K562 (cell line): ENCODE results near the gene CLIC3. TPM values are rescaled to one million over a fixed set of nuclear protein-coding genes. Genes with fewer than 3 reads are reported as not detected.

Experiments
- ATAC-seq: fragments of 200-7000 bp; cut with Tn5 transposase; 3 replicates; pipeline ENCODE4 v1.9.1; 2020; ENCODE audit warnings: moderate library complexity
- BruUV-seq: library from RNA; stranded (reverse); fragments of 400-500 nt; replicated peaks from 2 replicates; lab custom pipeline; 2021; lab: Mats Ljungman, UMichigan
- CTCF ChIA-PET: fragments of 300-600 bp; formaldehyde crosslinking; extraction: SDS; loops from one replicate; lab custom pipeline; 2021; ENCODE audit warnings: low intra/inter-chr PET ratio; lab: Yijun Ruan, JAX
- POLR2A ChIA-PET: fragments of 300-600, 350-650 bp; sonication (Branson Sonifier 250); formaldehyde crosslinking; extraction: SDS; loops from one replicate; lab custom pipeline; 2021; ENCODE audit warnings: antibody characterized with exemption, inconsistent platforms; lab: Yijun Ruan, JAX
- DNase-seq, 4 experiments: peaks; one replicate each; pipeline versions ENCODE4 v3.0.0 to v3.0.0-alpha.2; 2011 to 2018; ENCODE audit warnings: low spot score in 3 of 4, mixed read lengths in 3 of 4; ENCODE audit errors: extremely low read depth in 1 of 4
- FAIRE-seq: peaks from 2 replicates; lab custom pipeline; 2011; peaks lifted over from hg19 to GRCh38; lab: Jason Lieb, UNC
- H2AFZ ChIP-seq: 2 replicates; pipeline ENCODE4 v1.6.0; 2011; ENCODE audit warnings: low read depth, low read length, control low read depth, inconsistent platforms
- H3K27ac ChIP-seq: fragments of 200-600 bp; 3 replicates; pipeline ENCODE4 v1.8.0; 2011; ENCODE audit warnings: low read depth, mild to moderate bottlenecking, control low read depth, inconsistent platforms, low read length, moderate library complexity, mixed read lengths; ENCODE audit errors: extremely low read depth
- H3K27me3 ChIP-seq, 2 experiments: fragments of 300-600 bp in 1 of 2; 2 replicates in 1 of 2; 3 replicates in 1 of 2; pipeline versions ENCODE4 v1.6.0 to v1.8.0; 2011; ENCODE audit warnings: inconsistent platforms in 2 of 2, low read length in 2 of 2, mild to moderate bottlenecking in 1 of 2, mixed read lengths in 1 of 2, moderate library complexity in 1 of 2; ENCODE audit not compliant: control insufficient read depth in 2 of 2, insufficient read depth in 2 of 2
- H3K36me3 ChIP-seq: fragments of 300-600 bp; 3 replicates; pipeline ENCODE4 v1.8.0; 2011; ENCODE audit warnings: mild to moderate bottlenecking, low read length, inconsistent platforms; ENCODE audit not compliant: control insufficient read depth, insufficient read depth
- H3K4me1 ChIP-seq, 2 experiments: fragments of 200-600 bp in 1 of 2; replicated peaks in 1 of 2; 2 replicates in 1 of 2; 3 replicates in 1 of 2; pipeline versions ENCODE4 v1.5.1 to v1.8.0; 2011; ENCODE audit warnings: inconsistent platforms in 2 of 2, low read length in 2 of 2, mild to moderate bottlenecking in 1 of 2, mixed read lengths in 1 of 2, moderate library complexity in 1 of 2; ENCODE audit not compliant: control insufficient read depth in 2 of 2, insufficient read depth in 2 of 2
- H3K4me2 ChIP-seq: 2 replicates; pipeline ENCODE4 v1.6.1; 2011; ENCODE audit warnings: low read length, control low read depth, inconsistent platforms, mixed read lengths; ENCODE audit not compliant: insufficient read depth
- H3K4me3 ChIP-seq: fragments of 200-600 bp; sonication (generic), shearing (Covaris generic); 2 replicates; pipeline ENCODE4 v1.5.1; 2016; ENCODE audit warnings: control low read depth, inconsistent platforms
- H3K79me2 ChIP-seq: fragments of 200-600 bp; 3 replicates; pipeline ENCODE4 v1.8.0; 2011; ENCODE audit warnings: low read length, inconsistent platforms; ENCODE audit not compliant: control insufficient read depth, insufficient read depth
- H3K9ac ChIP-seq, 2 experiments: 2 replicates each; pipeline versions ENCODE4 v1.6.0 to v1.6.1; 2011; ENCODE audit warnings: low read depth in 2 of 2, low read length in 2 of 2, control low read depth in 1 of 2, inconsistent platforms in 1 of 2, mild to moderate bottlenecking in 1 of 2, mixed read lengths in 1 of 2; ENCODE audit not compliant: insufficient read depth in 1 of 2
- H3K9me1 ChIP-seq: one replicate; pipeline ENCODE4 v1.6.0; 2011; ENCODE audit warnings: inconsistent platforms, mild to moderate bottlenecking, low read length, moderate library complexity; ENCODE audit not compliant: control insufficient read depth, insufficient read depth
- H3K9me3 ChIP-seq: replicated peaks from 2 replicates; pipeline ENCODE4 v1.5.1; 2011; ENCODE audit warnings: low read depth, low read length, inconsistent platforms; ENCODE audit not compliant: control insufficient read depth, insufficient read depth
- H4K20me1 ChIP-seq: replicated peaks from 2 replicates; pipeline ENCODE4 v1.6.1; 2011; ENCODE audit warnings: low read length, inconsistent platforms, mixed read lengths; ENCODE audit not compliant: control insufficient read depth, insufficient read depth
- CBX1 ChIP-seq: sonication (generic); IDR thresholded peaks from 2 replicates; pipeline ENCODE4 v1.6.1; 2016; ENCODE audit warnings: antibody characterized with exemption, low read depth, mild to moderate bottlenecking
- EGR1 ChIP-seq: fragments of 450-650 bp; conservative IDR thresholded peaks from 2 replicates; pipeline ENCODE4 v1.6.1; 2017; ENCODE audit warnings: mild to moderate bottlenecking
- HDAC1 ChIP-seq, 2 experiments: fragments of 450-650 bp; IDR thresholded peaks; 2 replicates each; pipeline ENCODE4 v1.6.1; 2016 to 2017; ENCODE audit warnings: inconsistent platforms in 1 of 2, mild to moderate bottlenecking in 1 of 2, moderate library complexity in 1 of 2
- HDAC2 ChIP-seq: fragments of 450-650 bp; IDR thresholded peaks from 2 replicates; pipeline ENCODE4 v1.6.1; 2016; ENCODE audit warnings: mild to moderate bottlenecking
- HEY1 ChIP-seq: fragments of 250-450 bp; sonication (Bioruptor Pico); IDR thresholded peaks from 2 replicates; pipeline ENCODE4 v1.5.0; 2020; ENCODE audit warnings: mild to moderate bottlenecking, moderate library complexity, borderline replicate concordance
- HMG20B ChIP-seq: fragments of 250-450 bp; sonication (Bioruptor Pico); IDR thresholded peaks from 2 replicates; pipeline ENCODE4 v1.5.0; 2021; ENCODE audit warnings: mild to moderate bottlenecking
- KDM1A ChIP-seq, 2 experiments: fragments of 450-650 bp; IDR thresholded peaks; 2 replicates each; pipeline ENCODE4 v1.6.1; 2016; ENCODE audit warnings: mild to moderate bottlenecking in 2 of 2
- MIER1 ChIP-seq: fragments of 450-650 bp; IDR thresholded peaks from 2 replicates; pipeline ENCODE4 v1.6.1; 2016; ENCODE audit warnings: antibody characterized with exemption, mild to moderate bottlenecking, low read depth
- NFRKB ChIP-seq: fragments of 450-650 bp; IDR thresholded peaks from 2 replicates; pipeline ENCODE4 v1.6.1; 2016; ENCODE audit warnings: low read depth
- NR4A1 ChIP-seq, 2 experiments: fragments of 250-450 bp in 1 of 2; fragments of 450-650 bp in 1 of 2; sonication (Bioruptor Pico) in 1 of 2; IDR thresholded peaks; 2 replicates each; pipeline versions ENCODE4 v1.4.0 to v1.6.1; 2016 to 2020; ENCODE audit warnings: mild to moderate bottlenecking in 2 of 2, missing compliant biosample characterization in 1 of 2, missing genetic modification characterization in 1 of 2, moderate library complexity in 1 of 2
- PHF21A ChIP-seq: fragments of 450-650 bp; IDR thresholded peaks from 2 replicates; pipeline ENCODE4 v1.6.1; 2017; ENCODE audit warnings: low read depth, borderline replicate concordance
- POLR2A ChIP-seq: fragments of 450-650 bp; conservative IDR thresholded peaks from 2 replicates; pipeline ENCODE4 v1.6.1; 2016
- RCOR1 ChIP-seq, 2 experiments: IDR thresholded peaks; 2 replicates each; pipeline ENCODE4 v1.6.1; 2012; ENCODE audit warnings: low read depth in 2 of 2, low read length in 2 of 2, borderline replicate concordance in 1 of 2, improper control_type of control experiment in 1 of 2
- TAF15 ChIP-seq: fragments of 200-400 bp; formaldehyde crosslinking; IDR thresholded peaks from 2 replicates; pipeline ENCODE4 v1.6.1; 2017; ENCODE audit warnings: mild to moderate bottlenecking, low read depth, low read length, moderate library complexity
- TAF7 ChIP-seq: fragments of 450-650 bp; IDR thresholded peaks from 2 replicates; pipeline ENCODE4 v1.6.1; 2016; ENCODE audit warnings: missing genetic modification characterization, missing compliant biosample characterization
- ZBTB1 ChIP-seq: sonication (generic); formaldehyde crosslinking; IDR thresholded peaks from 2 replicates; pipeline ENCODE4 v1.8.1; 2023; ENCODE audit warnings: missing genetic modification reagents, low read depth, mild to moderate bottlenecking, borderline replicate concordance
- ZFP1 ChIP-seq: fragments of 450-650 bp; formaldehyde crosslinking; IDR thresholded peaks from 2 replicates; pipeline ENCODE4 v1.4.0; 2020; ENCODE audit warnings: mild to moderate bottlenecking, mixed read lengths
- WGBS: fragments of 100-300 bp; shearing (Covaris generic); methylation state at CpG from one replicate; pipeline ENCODE4 v1.1.6; 2016; ENCODE audit warnings: low coverage, mixed read lengths; ENCODE audit not compliant: insufficient coverage; ENCODE audit errors: missing lambda C conversion rate; 5-methylcytosine and 5-hydroxymethylcytosine counted together
- in situ Hi-C: fragments of 300-500 bp; cut with MboI; formaldehyde crosslinking; loops from 4 replicates; pipeline ENCODE4 v1.15.0; 2018; ENCODE audit warnings: inconsistent platforms, mixed read lengths
- intact Hi-C: fragments of 100-400 bp; cut with micrococcal nuclease; formaldehyde crosslinking; loops from 2 replicates; pipeline ENCODE4 v1.14.2; 2022
- polyA plus RNA-seq, 8 experiments: library from polyadenylated mRNA; depleted of rRNA in 4 of 8; stranded (reverse) in 5 of 8; unstranded in 3 of 8; fragments of >200 nt; fragmentation: Nextera tagmentation in 2 of 8; fragmentation: Illumina TruSeq in 1 of 8; extraction: Ambion mirVana in 2 of 8; extraction: Trizol in 1 of 8; gene quantifications; 2 replicates each; pipeline versions ENCODE4 v1.2.1 to v1.2.3, GENCODE V29; 2011 to 2014; ENCODE audit warnings: inconsistent platforms in 1 of 8, missing spikeins in 1 of 8
- total RNA-seq, 7 experiments: library from RNA; depleted of rRNA in 6 of 7; stranded (reverse); fragments of >200 nt in 6 of 7; fragmentation: Illumina TruSeq in 2 of 7; extraction: Trizol in 2 of 7; gene quantifications; 2 replicates each; pipeline versions ENCODE4 v1.2.1 to v1.2.3, GENCODE V29; 2011 to 2021; ENCODE audit warnings: low replicate concordance in 1 of 7
- TF ChIP-seq, protein P1 (sequence below): sonication (generic); formaldehyde crosslinking; IDR thresholded peaks from 2 replicates; pipeline ENCODE4 v1.8.0; 2022; ENCODE audit warnings: missing genetic modification reagents, mild to moderate bottlenecking, borderline replicate concordance
- TF ChIP-seq, protein P2 (sequence below): sonication (generic); formaldehyde crosslinking; IDR thresholded peaks from 2 replicates; pipeline ENCODE4 v1.8.0; 2022; ENCODE audit warnings: missing genetic modification reagents, mild to moderate bottlenecking, moderate library complexity, borderline replicate concordance

The CLIC3 gene
- total and polyA plus RNA-seq, 9 of the 15 experiments (the other 6 are each of a cell fraction or from before 2014, with no cell fraction given): 0.27 to 0.29 TPM; not detected in 7

DNA sequence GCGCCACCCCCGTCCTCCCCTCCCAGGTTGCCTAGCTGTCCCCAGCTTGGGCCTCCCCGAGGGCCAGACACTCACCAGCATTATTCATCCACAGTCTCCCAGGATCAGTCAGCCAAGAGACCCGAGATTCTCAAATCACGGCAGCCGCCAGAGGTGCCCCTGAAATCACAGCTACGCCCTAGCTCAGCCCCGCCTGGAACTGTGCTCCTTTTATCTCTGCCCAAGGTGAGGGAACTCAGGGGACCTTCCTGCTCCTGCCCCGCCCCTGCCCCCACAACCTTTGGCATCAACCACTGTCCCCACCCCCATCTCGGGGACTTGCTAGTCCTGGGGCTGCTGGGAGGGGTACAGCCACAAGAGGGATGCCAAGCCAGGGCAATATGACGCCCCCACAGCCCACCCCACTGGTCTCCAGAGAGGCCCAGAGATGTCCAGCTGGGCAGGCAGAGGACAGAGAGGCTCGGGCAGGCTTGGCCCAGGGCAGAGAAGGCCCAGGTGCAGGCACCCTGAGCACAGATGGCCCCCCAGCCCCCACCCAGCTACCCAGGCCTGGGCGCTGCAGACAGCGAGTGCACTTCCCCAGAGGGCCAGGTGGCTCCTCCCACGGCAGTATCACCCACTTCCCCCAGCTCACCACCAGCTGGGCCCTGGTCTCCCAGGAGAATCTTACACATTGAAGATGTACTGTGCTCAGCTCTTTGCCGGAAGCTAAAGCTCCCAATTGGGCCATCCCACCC, 35.7 kb upstream of the CLIC3 start, which contains the start of gene FUT7:
Gene FUT7 (minus strand): TSS at position 185 of the 737 bp plus-strand sequence. CDS start 97 bp downstream, at position 88.
- Histone ChIP-seq H3K4me1 (peaks cover 9 to 82% of the 10 kb centered on the region in 2 experiments; a peak in 4 of 5 replicates), H3K79me2 (peaks cover 3% of the 10 kb centered on the region; the same call in 1 of the 3 replicates), H3K9me1 (no peaks in the 10 kb centered on the region), H4K20me1 (no peaks in the 10 kb centered on the region), H3K4me2 (no peak within 1 kb of the TSS), H3K36me3 (no peaks in the 10 kb centered on the region), H2AFZ (no peak within 1 kb of the TSS), H3K27ac (no peak within 1 kb of the TSS), H3K9ac (no peak within 1 kb of the TSS; a peak in 1 of 4 replicates), H3K4me3 (no peak within 1 kb of the TSS), H3K9me3 (no peaks in the 10 kb centered on the region), H3K27me3 (no peaks in the 10 kb centered on the region)
- 10% methylated on average over 14 of the region's 16 CpGs for WGBS
- intact Hi-C loops: no loop called here
- CTCF ChIA-PET: no interaction called here
- no TSS peak for BruUV-seq
- FAIRE-seq (no peak), DNase-seq (no peak), ATAC-seq (no peak)
- POLR2A ChIA-PET: interaction anchor here (1.2 kb wide), 1 partner anchor 27 kb away, joined by 3 read pairs; no protein-coding TSS in a partner anchor
- in situ Hi-C loops: no loop called here
- TF ChIP-seq HEY1 (no peak), POLR2A (no peak), ZFP1 (no peak), ZBTB1 (CRISPR knock-in tag) (no peak), EGR1 (no peak), NFRKB (no peak), TAF7 (tag) (no peak), KDM1A (IDR thresholded peaks at IDR 0.05) (peak; percentile 92 to 94), HDAC2 (0 out of 2 replicates have a peak, but pooled peaks have one; percentile 30), HMG20B (no peak), HDAC1 (IDR thresholded peaks at IDR 0.05) (peak in 1 of 2 experiments; percentile 52; a peak in 1 of 4 replicates), MIER1 (no peak), NR4A1 (CRISPR knock-in tag; IDR thresholded peaks at IDR 0.05) (no peak), NR4A1 (tag; IDR thresholded peaks at IDR 0.05) (no peak), CBX1 (no peak), RCOR1 (IDR thresholded peaks at IDR 0.05; ENCODE audit: borderline replicate concordance in 1 of 2, low read depth in 2 of 2, low read length in 2 of 2) (peak; percentile 33 to 87; a peak in 2 of 4 replicates), TAF15 (no peak), PHF21A (peak; percentile 62; the same call in 1 of the 2 replicates)
- TF ChIP-seq, protein P1, sequence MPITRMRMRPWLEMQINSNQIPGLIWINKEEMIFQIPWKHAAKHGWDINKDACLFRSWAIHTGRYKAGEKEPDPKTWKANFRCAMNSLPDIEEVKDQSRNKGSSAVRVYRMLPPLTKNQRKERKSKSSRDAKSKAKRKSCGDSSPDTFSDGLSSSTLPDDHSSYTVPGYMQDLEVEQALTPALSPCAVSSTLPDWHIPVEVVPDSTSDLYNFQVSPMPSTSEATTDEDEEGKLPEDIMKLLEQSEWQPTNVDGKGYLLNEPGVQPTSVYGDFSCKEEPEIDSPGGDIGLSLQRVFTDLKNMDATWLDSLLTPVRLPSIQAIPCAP: no peak
- TF ChIP-seq, protein P2, sequence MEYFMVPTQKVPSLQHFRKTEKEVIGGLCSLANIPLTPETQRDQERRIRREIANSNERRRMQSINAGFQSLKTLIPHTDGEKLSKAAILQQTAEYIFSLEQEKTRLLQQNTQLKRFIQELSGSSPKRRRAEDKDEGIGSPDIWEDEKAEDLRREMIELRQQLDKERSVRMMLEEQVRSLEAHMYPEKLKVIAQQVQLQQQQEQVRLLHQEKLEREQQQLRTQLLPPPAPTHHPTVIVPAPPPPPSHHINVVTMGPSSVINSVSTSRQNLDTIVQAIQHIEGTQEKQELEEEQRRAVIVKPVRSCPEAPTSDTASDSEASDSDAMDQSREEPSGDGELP (CRISPR knock-in tag): peak; percentile 30; the same call in 1 of the 2 replicates
